AG09319 (cell line): ENCODE results near the gene TOP3A.

Source experiments
- DNase-seq: peaks from one replicate; pipeline ENCODE4 v3.0.0-alpha.2; 2010; ENCODE audit warnings: low read depth; ENCODE audit errors: extremely low read depth
- CTCF ChIP-seq: IDR thresholded peaks from 2 replicates; pipeline ENCODE4 v1.5.1; 2011; ENCODE audit warnings: low read depth, mild to moderate bottlenecking, inconsistent platforms, low read length, moderate library complexity

TOP3A gene

GRCh38 chr17:18250259-18250658, 64.5 kb downstream of the TOP3A start:
- DNase-seq = no peak
- no peak for TF ChIP-seq CTCF

GRCh38 chr17:18248811-18249210, 66.0 kb downstream of the TOP3A start:
- no peak for TF ChIP-seq CTCF
- DNase-seq = no peak

- TF ChIP-seq CTCF = peak; percentile 69
Measured at GRCh38 chr17:18248300-18248731, 66.5 kb downstream of the TOP3A start.

GRCh38 chr17:18247613-18248001, 67.2 kb downstream of the TOP3A start:
- no peak for TF ChIP-seq CTCF
- no peak for DNase-seq

More at GRCh38 chr17:18248300-18248731, 66.5 kb downstream of the TOP3A start:
- DNase-seq = no peak

GRCh38 chr17:18246880-18247612, 67.7 kb downstream of the TOP3A start:
- no peak for TF ChIP-seq CTCF
- no peak for DNase-seq

- no peak for TF ChIP-seq CTCF
- DNase-seq = no peak
Measured at GRCh38 chr17:18246109-18246725, 68.6 kb downstream of the TOP3A start.

GRCh38 chr17:18245038-18245776, 69.6 kb downstream of the TOP3A start:
- no peak for TF ChIP-seq CTCF
- DNase-seq = no peak
